Dedifferentiated amniotic fluid mesenchymal stem cell (primary cell): ENCODE data around the gene AK3.

Source experiments
- DNase-seq: peaks from one replicate; pipeline ENCODE4 v3.0.0-alpha.2; 2016; ENCODE audit errors: extremely low spot score

Gene AK3

GRCh38 chr9:4706021-4706420 is 35.0 kb downstream of the AK3 start:
- DNase-seq = no peak

GRCh38 chr9:4704129-4704528 is 36.9 kb downstream of the AK3 start:
- no peak for DNase-seq

- no peak for DNase-seq
Observed at GRCh38 chr9:4701526-4701925, 39.5 kb downstream of the AK3 start.

GRCh38 chr9:4700932-4701331 is 40.1 kb downstream of the AK3 start:
- DNase-seq = no peak

- DNase-seq = no peak
Observed at GRCh38 chr9:4700091-4700490, 40.9 kb downstream of the AK3 start.

GRCh38 chr9:4691795-4692194 is 49.2 kb downstream of the AK3 start:
- DNase-seq = peak; percentile 42

- DNase-seq = no peak
Observed at GRCh38 chr9:4690144-4690543, 50.9 kb downstream of the AK3 start.

GRCh38 chr9:4689687-4690104 is 51.3 kb downstream of the AK3 start:
- DNase-seq = no peak

GRCh38 chr9:4689021-4689420 is 52.0 kb downstream of the AK3 start:
- DNase-seq = no peak

- DNase-seq = no peak
Observed at GRCh38 chr9:4686584-4686983, 54.4 kb downstream of the AK3 start.

- no peak for DNase-seq
Observed at GRCh38 chr9:4686112-4686511, 54.9 kb downstream of the AK3 start.

- DNase-seq = no peak
Observed at GRCh38 chr9:4684820-4685219, 56.2 kb downstream of the AK3 start.

GRCh38 chr9:4680750-4681149 is 60.3 kb downstream of the AK3 start:
- DNase-seq = peak; percentile 22

- no peak for DNase-seq
Observed at GRCh38 chr9:4680173-4680525, 60.9 kb downstream of the AK3 start.

GRCh38 chr9:4679268-4680172 is 61.5 kb downstream of the AK3 start, which contains the start of gene CDC37L1:
CDC37L1 (plus strand) TSS chr9:4679569; CDS start chr9:4679768, 199 bp downstream.
- DNase-seq = peak; percentile 95

GRCh38 chr9:4678679-4679267 is 62.2 kb downstream of the AK3 start:
- no peak for DNase-seq

GRCh38 chr9:4677392-4677791 is 63.6 kb downstream of the AK3 start:
- no peak for DNase-seq

- peak; percentile 99 for DNase-seq
Observed at GRCh38 chr9:4674783-4675182, 66.2 kb downstream of the AK3 start.

GRCh38 chr9:4671737-4672136 is 69.3 kb downstream of the AK3 start:
- no peak for DNase-seq

- no peak for DNase-seq
Observed at GRCh38 chr9:4670591-4670990, 70.4 kb downstream of the AK3 start.

GRCh38 chr9:4669890-4670289 is 71.1 kb downstream of the AK3 start:
- no peak for DNase-seq

- DNase-seq = no peak
Observed at GRCh38 chr9:4668604-4669003, 72.4 kb downstream of the AK3 start.

- DNase-seq = no peak
Observed at GRCh38 chr9:4667681-4668080, 73.3 kb downstream of the AK3 start.
